ENCODE measurements around the gene HPCA. TPM values are rescaled to one million over a fixed set of nuclear protein-coding genes. Genes with fewer than 3 reads are reported as not detected.

The HPCA gene
- total RNA-seq, 4 donors from 2014 or later = not detected

DNA sequence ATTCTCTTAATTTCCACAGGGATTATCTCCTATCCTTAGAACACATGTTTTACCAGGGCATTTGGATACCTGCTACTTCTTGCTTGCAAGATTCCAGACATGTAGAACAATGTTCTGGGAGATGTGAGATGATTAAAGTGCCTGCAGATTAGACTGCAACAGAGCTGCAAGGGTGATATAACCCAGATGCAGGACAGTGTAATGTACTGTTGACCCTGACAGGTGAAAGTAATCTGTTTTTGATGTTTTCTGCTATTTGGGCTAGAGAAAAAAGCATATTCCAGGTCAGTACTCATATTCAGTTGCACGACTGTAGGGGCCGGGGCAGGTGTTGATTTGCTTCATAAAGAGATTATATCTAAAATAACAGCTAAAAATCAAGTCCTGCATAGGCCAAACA, 42.0 kb downstream of the HPCA start:
- Histone ChIP-seq H3K27ac (no peak overlapping the region), H3K4me1 (peaks cover 17% of the 10 kb centered on the region), H3K27me3 (peaks cover 24% of the 10 kb centered on the region), H3K4me3 (no peak overlapping the region), H3K9me3 (no peaks in the 10 kb centered on the region), H3K36me3 (no peaks in the 10 kb centered on the region)
- WGBS = 92% methylated on average over 2 of the region's 2 CpGs
- no peak for TF ChIP-seq POLR2AphosphoS5 (IDR thresholded peaks at IDR 0.05)
- TF ChIP-seq EP300 (IDR thresholded peaks at IDR 0.05) = no peak
- TF ChIP-seq, protein P1, sequence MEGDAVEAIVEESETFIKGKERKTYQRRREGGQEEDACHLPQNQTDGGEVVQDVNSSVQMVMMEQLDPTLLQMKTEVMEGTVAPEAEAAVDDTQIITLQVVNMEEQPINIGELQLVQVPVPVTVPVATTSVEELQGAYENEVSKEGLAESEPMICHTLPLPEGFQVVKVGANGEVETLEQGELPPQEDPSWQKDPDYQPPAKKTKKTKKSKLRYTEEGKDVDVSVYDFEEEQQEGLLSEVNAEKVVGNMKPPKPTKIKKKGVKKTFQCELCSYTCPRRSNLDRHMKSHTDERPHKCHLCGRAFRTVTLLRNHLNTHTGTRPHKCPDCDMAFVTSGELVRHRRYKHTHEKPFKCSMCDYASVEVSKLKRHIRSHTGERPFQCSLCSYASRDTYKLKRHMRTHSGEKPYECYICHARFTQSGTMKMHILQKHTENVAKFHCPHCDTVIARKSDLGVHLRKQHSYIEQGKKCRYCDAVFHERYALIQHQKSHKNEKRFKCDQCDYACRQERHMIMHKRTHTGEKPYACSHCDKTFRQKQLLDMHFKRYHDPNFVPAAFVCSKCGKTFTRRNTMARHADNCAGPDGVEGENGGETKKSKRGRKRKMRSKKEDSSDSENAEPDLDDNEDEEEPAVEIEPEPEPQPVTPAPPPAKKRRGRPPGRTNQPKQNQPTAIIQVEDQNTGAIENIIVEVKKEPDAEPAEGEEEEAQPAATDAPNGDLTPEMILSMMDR (IDR thresholded peaks at IDR 0.05) = no peak
- no peak for TF ChIP-seq POLR2A (IDR thresholded peaks at IDR 0.05)
- DNase-seq (ENCODE audit: low spot score in 2 of 2) = no peak

DNA sequence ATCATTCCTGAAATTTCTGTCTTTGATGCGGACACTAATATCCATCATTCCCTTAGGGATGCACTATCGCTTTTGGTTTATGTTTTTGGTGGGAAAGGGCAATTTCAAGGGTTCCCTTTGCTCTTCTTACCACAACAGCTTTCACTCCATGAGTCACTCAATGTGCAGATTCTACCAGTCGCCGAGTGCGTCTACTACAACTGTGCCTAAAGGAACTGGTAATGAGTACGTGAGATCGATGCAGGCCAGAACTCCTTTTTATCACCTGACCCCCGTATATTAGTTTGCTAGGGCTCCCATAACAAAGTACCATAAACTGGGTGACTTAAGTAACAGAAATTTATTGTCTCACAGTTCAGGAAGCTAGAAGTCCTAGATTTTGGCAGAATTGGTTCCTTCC, 42.4 kb downstream of the HPCA start:
- no peak for DNase-seq (ENCODE audit: low spot score in 2 of 2)
- Histone ChIP-seq H3K27ac (no peak overlapping the region), H3K27me3 (peaks cover 22% of the 10 kb centered on the region), H3K36me3 (no peaks in the 10 kb centered on the region), H3K4me1 (peaks cover 21% of the 10 kb centered on the region), H3K9me3 (no peaks in the 10 kb centered on the region), H3K4me3 (no peak overlapping the region)
- WGBS = 84% methylated on average over 8 of the region's 8 CpGs
- no peak for TF ChIP-seq EP300 (IDR thresholded peaks at IDR 0.05)
- no peak for TF ChIP-seq POLR2AphosphoS5 (IDR thresholded peaks at IDR 0.05)
- TF ChIP-seq, protein P1 (IDR thresholded peaks at IDR 0.05) = no peak
- no peak for TF ChIP-seq POLR2A (IDR thresholded peaks at IDR 0.05)

DNA sequence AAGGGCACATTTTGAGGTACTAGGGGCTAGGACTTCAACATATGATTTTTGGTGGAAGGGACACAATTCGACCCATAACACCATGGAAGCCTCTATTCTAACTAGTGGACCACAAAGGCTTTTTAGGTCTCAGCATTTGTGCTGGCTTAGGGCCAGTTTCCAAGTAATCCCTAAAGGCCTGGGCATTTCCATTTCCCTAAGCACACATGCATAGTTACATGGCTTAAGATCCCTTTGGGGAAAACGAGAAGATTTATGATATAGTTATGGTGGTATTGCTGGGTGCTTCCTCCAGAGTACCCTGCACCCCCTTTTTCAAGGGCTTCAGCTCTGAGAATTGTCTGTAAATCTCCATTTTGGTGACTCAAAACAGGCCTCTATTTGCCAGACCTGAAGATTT, 43.1 kb downstream of the HPCA start:
- Histone ChIP-seq H3K9me3 (no peaks in the 10 kb centered on the region), H3K27ac (no peak overlapping the region), H3K4me3 (no peak overlapping the region), H3K27me3 (peaks cover 15% of the 10 kb centered on the region), H3K4me1 (peaks cover 27% of the 10 kb centered on the region), H3K36me3 (peaks cover 2% of the 10 kb centered on the region)
- TF ChIP-seq, protein P1 (IDR thresholded peaks at IDR 0.05) = no peak
- TF ChIP-seq POLR2A (IDR thresholded peaks at IDR 0.05) (no peak), EP300 (IDR thresholded peaks at IDR 0.05) (no peak), POLR2AphosphoS5 (IDR thresholded peaks at IDR 0.05) (no peak)
- no peak for DNase-seq (ENCODE audit: low spot score in 2 of 2)
- WGBS = 81% methylated on average over 2 of the region's 2 CpGs

DNA sequence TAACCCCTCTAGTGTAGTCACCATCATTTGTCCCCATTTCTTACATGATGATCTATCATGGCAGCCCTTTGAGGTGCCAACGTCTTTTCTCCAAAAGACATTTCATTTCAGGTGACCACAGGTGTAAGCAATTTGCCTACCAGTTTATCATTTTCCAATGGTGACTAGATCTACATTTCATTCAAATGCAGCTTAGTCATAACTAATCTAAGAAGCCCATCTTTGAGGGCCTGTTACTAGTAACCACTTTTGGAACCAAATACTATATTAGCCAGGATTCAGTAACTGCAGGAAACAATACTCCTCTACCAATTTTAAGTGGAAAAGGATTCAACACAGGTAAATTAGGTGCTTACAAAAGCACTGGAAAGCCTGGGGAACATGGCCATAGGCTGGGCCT, 45.5 kb downstream of the HPCA start:
- H3K27ac ChIP-seq = no peak overlapping the region
- no peak for TF ChIP-seq POLR2A (IDR thresholded peaks at IDR 0.05)
- no peak for TF ChIP-seq EP300 (IDR thresholded peaks at IDR 0.05)
- TF ChIP-seq, protein P1 (IDR thresholded peaks at IDR 0.05) = no peak
- TF ChIP-seq POLR2AphosphoS5 (IDR thresholded peaks at IDR 0.05) = no peak
- H3K4me1 ChIP-seq = peaks cover 12% of the 10 kb centered on the region
- H3K36me3 ChIP-seq = peaks cover 25% of the 10 kb centered on the region
- H3K9me3 ChIP-seq = no peaks in the 10 kb centered on the region
- H3K4me3 ChIP-seq = no peak overlapping the region
- no peak for DNase-seq (ENCODE audit: low spot score in 2 of 2)
- H3K27me3 ChIP-seq = no peaks in the 10 kb centered on the region
- 87% methylated on average over 1 of the region's 1 CpG for WGBS

DNA sequence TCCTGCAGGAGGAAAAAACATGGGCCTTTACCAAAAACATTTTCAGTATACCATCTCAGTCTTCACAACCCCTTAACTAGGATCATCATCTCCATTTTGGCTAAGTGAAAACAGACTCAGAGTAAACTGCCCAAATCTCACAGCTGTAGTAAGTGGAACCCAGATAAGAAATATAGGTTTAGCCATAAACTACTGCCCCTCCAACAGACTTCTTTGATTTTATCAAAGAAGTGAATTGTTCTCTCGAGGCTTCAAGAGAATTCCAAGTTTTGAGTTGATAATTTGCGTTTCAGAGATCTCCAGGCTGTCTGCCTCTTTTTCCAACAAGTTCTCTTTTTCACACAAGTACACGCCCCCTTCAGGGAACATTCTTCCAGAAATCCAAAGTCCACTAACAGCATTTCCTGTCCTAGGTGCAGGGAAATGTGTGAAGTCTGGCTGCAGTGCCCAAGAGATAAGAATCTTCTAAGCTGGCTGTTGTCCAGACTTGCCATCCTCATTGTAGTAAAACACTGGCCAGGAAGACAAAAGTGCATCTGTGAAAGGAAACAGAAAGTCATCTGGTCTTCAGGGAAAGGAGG, 47.5 kb downstream of the HPCA start:
- peak overlapping the region; percentile 17 for H3K27ac ChIP-seq
- H3K4me1 ChIP-seq = peaks cover 15% of the 10 kb centered on the region
- 51% methylated on average over 3 of the region's 3 CpGs for WGBS
- H3K9me3 ChIP-seq = no peaks in the 10 kb centered on the region
- H3K27me3 ChIP-seq = no peaks in the 10 kb centered on the region
- H3K4me3 ChIP-seq = no peak overlapping the region
- TF ChIP-seq POLR2AphosphoS5 (IDR thresholded peaks at IDR 0.05) (no peak), POLR2A (IDR thresholded peaks at IDR 0.05) (no peak), EP300 (IDR thresholded peaks at IDR 0.05) (no peak)
- TF ChIP-seq, protein P1 (IDR thresholded peaks at IDR 0.05) = no peak
- no peak for DNase-seq (ENCODE audit: low spot score in 2 of 2)
- H3K36me3 ChIP-seq = peaks cover 43% of the 10 kb centered on the region

Data from suprapubic skin (tissue), 4 donors.